GM21390 (cell line): ENCODE measurements around the gene STPG1.
"Not testable (repeated sequence)": the region's sequence is repeated elsewhere in the genome, so short reads cannot be mapped to it uniquely, and the experiment has no call there.

Source experiments
- ATAC-seq: cut with Tn5 transposase; IDR thresholded peaks from one replicate; pipeline ENCODE4 v1.9.1; 2021; ENCODE audit not compliant: unreplicated experiment

Gene STPG1, protein sequence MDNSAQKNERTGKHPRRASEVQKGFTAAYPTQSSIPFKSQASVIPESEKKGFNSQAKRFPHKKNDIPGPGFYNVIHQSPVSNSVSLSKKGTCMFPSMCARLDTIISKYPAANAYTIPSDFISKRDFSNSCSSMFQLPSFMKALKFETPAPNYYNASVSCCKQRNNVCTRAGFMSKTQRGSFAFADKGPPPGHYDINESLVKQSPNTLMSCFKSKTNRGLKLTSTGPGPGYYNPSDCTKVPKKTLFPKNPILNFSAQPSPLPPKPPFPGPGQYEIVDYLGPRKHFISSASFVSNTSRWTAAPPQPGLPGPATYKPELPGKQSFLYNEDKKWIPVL

DNA sequence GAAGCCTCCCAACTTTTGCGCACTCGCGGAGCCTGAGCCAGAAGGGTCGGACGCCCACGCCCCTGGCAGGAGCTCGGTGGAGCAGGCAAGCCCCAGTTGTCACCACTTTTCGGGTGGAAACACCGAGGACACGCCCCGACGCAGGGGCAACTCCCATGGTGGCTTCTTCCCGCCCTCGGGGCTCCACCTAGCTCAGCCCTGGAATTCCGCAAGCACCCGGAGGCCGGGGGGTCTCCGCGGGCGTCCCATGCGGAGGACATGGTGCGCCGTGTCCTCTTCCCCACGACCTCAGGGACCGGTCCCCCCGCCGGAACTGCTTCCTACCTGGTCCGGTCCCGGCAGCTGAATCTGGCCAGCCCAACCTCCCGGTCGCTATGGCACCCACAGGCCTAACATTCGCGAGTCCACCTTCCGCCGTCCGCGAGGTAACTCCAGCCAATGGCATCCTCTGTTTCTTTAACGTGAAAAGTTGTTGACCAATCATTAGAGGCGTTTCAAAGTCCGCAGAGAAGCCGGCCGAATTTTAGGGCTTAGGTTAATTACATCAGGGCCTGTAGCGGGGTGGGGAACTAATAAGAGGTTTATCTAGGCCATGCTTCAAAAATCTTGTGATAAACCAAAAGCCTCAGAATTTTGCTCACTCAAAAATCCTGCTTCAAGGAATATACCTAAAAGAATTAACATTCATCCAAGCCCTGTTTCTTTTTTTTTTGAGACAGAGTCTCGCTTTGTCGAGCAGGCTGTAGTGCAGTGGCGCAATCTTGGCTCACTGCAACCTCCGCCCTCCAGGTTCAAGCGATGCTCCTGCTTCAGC, at the start of gene STPG1:
Gene STPG1 (minus strand): TSS at position 433 of the 814 bp plus-strand sequence. CDS start 12,394 bp downstream, outside the sequence.
- ATAC-seq = no peak

DNA sequence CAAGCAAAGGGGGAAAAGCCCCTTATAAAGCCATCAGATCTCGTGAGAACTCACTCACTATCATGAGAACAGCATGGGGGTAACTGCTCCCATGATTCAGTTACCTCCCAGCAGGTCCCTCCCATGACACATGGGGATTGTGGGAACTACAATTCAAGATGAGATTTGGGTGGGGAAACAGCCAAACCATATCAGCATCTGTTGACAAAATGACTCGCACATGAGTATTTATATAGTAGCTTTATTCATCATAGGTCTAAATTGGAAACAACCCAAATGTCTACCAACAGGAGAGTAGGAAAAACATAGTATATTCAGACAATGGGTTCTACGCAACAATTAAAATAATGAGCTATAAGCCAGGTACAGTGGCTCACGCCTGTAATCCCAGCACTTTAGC, 48.5 kb upstream of the STPG1 start:
- not testable (repeated sequence) for ATAC-seq

DNA sequence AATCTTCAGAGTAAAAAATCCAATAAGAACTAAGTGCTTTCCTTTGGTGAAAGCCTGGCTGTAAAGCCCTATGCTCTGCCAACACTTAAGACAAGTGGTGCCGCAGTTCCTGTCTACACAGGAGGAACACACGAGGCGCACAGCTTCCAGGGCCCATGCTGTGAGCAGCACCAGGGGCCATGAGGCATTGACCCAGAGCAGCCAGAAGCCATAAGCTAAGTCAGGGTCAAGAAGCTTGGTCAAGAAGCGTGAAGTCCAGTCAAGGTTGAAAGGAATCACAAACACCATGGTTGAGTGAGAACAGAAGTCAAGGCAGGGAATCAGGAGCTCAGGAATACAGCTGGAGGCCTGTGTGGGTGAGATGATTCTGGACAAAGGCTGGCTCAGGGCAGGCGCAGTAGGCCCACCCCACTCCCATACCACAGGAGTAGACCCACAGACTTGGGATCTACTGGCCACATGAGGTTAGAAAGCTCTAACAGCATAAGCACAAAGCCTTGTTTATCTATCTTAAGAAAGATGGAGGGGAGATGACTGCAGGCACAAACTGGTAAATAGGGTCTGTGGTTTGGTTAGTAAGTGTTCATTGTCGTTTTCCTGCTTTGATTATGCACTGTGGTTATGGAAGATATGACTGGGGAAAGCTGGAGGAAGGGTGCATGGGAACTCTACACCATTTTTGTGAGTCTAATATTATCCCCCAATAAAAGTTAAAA, 46.1 kb upstream of the STPG1 start:
- no peak for ATAC-seq

DNA sequence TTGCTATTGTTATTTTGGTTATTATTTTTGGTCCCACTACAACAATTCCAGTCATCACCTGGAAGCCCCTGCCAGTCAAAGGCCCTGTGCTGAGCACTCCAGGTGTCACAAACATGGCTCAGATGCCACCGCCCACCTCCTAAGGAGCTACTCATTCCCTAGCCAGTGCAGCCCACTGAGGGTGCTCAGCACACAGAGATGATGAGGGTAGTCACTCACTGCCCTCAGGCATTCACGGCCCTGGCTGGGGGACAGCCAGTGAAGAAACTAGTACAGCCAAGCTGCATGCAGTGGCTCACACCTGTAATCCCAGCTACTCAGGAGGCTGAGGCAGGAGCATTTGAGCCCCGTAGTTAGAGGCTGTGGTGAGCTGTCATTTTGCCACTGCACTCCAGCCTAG, 44.3 kb upstream of the STPG1 start:
- ATAC-seq = no peak

DNA sequence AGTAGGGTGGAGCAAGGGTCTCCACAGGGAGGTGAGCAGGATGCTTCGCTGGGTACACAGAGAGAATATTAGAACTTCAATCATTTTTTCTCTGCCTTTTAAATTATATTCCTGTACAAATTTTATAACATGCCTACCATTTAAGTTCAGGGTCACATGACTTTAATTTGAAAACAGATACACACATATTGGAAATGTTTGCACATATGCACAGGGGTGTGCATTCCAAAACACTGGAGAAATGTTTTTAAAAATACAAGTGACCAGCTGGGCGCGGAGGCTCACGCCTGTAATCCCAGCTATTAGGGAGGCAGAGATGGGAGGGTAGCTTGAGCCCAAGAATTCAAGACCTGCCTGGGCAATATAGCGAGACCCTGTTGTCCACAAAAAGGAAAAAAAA, 41.7 kb upstream of the STPG1 start:
- ATAC-seq = no peak

DNA sequence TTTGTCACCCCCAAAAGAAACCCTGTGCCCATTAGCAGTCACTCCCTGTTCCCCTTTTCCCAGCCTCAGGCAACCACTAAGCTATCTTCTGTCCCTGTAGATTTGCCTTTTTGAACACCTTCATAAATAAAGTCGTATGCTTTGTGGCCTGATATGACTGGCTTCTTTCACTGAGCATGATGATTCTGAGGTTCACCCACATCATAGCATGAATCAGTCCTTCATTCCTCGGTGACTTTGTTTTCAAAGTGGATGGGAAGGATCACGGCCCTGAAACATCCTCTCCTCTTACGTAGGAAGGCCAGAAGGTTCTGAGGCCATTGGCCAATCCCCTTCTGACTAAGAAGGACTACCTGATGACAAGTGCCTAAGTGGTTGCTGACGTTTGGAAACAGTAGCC, 41.1 kb upstream of the STPG1 start:
- no peak for ATAC-seq

DNA sequence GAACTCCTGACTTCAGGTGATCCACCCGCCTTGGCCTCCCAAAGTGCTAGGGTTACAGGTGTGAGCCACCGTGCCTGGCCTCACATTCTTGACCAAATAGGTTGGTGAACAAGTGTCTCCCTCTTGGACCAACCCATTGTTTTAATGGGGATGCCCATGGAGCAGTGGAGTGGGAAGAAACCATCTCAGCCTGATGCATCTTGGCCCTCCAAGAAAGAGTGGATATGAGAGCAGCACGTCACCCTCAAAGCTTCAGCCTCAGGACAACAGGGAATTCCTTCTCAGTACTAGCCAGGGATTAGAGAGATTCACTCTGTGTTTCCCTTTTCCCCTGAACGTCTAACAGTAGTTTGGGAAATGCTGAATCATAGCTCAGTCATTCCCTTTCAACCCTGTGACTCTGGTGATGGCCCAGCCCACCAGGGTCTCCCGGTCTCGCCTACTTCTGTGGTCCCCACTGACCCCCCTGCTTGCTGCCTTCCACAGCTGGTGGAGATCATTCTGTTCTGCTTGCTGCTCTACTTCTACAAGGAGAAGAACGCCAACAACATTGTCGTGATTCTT, 39.4 kb upstream of the STPG1 start:
- no peak for ATAC-seq

DNA sequence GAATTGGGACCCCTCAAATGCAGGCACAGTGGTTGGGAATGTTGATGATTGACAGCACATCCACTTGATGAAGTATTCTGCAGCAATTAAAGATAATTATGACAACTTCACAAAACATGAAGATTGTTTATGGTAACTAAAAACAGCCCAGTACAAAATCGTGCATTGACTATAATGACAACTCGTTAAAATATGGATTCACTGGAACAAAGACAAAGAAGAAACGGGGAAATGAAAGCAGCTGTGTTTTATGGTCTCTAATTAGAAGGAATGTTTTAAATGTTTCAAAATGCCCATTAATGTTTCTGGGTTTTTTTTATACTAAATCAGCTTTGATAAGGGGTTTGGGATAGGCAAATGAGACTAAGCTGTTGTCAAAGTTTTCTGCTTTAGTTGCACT, 38.2 kb upstream of the STPG1 start:
- ATAC-seq = no peak

DNA sequence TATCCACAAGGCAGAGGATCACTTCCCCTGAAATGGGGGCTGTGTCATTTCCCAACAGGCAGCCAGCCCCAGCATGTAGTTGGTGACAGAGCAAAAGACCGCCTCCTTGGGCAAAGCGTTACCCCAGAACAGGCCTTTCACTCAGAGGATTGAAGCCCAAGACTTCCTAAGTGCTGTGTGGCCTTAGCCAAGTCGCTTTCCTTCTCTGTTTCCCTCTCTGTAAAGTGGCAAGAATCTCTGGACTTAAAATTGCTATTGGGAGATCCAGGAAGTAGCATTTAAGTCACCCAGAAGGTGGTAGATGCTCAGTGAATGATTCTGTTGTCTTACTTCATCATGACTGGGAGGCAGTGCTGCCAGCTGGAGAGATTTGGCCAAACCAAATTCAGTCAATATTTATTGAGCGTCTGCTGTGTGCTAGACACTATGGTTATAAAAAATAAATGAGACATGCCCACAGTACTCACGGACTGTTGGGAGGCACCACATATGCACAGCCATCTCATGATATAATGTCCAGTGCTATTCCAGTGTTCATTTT, 37.3 kb upstream of the STPG1 start:
- no peak for ATAC-seq

DNA sequence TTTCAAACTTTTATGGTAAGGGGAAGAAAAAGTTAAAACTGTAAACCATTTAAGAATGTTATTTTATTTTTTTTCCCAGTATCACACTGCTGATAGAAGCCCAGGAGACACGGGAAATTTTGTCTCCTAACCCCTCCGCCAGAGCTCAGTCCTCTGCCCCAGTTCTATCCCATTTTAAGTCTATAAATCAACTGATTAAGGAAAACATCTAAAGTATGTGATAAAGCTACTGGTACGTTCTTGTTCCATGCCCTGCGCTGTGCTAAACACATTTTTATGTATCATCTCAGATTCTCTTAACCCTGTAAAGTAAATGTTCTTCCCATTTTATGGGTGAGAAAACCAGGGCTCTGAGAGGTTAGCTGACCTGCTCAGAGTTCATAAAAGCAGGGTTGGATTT, 36.7 kb upstream of the STPG1 start:
- no peak for ATAC-seq

DNA sequence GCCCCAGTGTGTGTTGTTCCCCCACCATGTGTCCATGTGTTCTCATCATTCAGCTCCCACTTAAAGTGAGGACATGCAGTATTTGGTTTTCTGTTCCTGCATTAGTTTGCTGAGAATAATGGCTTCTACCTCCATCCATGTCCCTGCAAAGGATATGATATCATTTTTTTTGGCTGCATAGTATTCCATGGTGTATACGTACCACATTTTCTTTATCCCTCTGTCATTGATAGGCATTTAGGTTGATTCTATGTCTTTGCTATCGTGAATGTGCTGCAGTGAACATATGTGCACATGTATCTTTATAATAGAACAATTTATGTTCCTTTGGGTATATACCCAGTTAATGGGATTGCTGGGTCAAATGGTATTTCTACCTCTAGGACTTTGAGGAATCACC, 32.9 kb upstream of the STPG1 start:
- ATAC-seq = not testable (repeated sequence)

DNA sequence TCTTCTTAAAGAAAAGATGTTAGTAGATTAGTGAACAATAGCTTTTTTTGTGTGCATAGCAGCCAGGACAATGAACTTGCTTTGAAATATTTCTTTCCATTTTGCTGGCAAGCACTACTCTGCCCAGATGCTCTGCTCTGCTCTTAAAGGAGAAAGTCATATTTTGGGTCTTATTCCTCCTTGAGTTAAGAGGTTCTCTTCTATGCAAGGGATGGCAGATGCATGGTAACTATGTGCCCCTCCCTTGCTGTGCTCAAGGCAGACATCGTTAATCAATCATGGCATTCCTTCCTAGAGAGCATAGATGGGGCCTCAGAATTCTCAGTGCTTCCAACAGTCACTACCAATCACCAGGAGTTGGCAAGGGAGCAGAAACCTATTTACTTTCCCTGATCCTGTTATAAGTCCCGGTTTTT, 29.7 kb upstream of the STPG1 start:
- no peak for ATAC-seq

DNA sequence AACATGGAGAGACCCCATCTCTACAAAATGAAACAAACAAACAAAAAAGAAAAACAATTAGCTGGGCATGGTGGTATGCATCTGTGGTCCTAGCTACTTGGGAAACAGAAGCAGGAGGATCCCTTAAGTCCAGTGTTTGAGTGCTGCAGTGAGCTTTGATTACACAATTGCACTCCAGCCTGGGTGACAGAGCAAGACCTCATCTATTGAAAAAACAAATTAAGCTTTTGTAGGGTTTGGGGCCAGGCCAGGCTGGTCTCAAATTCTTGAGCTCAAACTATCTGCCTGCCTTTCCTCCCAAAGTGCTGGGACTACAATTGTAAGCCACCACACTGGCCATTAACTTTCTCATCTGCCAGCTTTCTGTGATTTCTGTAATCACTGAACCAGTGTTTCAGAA, 29.2 kb upstream of the STPG1 start:
- no peak for ATAC-seq

DNA sequence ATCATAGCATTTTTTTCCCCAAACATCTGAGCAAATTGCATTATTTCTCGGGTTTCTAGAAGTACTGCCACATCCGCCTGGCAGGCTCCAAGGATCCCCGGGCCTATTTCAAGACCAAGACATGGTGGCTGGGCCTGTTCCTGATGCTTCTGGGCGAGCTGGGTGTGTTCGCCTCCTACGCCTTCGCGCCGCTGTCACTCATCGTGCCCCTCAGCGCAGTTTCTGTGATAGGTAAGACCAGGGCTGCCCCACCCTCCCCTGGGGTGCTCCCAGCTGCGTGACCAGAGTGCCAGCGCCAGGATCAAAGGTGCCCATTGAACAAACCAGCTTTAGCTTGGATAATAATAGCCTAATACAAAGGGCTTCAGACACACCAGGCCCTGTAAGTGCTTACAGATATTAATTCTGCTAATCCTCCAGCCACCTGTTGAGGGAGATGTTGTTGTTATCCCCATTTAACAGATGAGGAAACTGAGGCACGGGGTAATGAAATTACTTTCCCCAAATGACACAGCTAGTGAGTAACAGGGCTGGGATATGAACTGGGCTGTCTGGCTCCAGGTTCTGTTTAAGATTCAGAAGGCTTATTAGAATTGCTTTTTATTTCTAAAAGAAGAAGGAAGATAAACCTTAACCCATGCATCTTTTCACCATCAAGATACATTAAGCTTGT, 28.6 kb upstream of the STPG1 start:
- ATAC-seq = no peak

DNA sequence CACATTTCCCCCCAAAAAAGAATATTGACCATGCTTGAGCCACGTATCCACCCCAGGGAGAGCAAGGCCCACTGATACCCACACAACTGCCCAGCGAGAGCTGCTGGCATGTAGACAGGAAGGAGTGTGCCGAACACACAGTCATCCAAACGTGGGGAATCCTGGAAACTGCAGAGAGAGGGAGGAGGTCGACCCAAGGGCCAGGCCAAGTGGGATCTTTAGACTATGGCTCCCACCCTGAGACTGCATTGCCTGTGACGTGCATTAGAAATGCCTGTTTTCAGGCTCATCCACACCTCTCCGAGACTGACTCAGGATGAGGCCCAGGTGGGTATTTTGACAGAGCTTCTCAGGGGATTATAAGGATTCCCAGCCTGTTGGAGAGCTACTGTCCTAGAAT, 27.9 kb upstream of the STPG1 start:
- no peak for ATAC-seq

DNA sequence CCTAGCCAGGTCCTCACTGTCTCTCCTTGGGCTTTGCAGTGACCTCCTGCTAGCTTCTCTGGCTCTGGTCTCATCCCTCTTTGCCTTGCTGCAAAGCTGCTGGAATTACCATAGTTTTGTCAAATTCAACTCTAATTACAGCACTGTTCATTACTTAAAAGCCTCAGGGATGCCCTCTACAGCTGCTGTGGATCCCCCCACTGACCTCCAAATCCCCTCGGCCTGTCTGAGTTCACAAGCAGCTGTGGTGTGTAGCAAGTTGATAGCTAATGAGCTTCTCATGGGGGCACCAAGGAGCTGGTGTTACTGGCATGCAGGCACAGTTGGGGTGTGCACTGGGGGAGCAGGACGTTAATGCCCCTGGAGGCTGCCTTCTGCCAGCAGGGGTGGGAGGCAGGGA, 26.9 kb upstream of the STPG1 start:
- no peak for ATAC-seq

DNA sequence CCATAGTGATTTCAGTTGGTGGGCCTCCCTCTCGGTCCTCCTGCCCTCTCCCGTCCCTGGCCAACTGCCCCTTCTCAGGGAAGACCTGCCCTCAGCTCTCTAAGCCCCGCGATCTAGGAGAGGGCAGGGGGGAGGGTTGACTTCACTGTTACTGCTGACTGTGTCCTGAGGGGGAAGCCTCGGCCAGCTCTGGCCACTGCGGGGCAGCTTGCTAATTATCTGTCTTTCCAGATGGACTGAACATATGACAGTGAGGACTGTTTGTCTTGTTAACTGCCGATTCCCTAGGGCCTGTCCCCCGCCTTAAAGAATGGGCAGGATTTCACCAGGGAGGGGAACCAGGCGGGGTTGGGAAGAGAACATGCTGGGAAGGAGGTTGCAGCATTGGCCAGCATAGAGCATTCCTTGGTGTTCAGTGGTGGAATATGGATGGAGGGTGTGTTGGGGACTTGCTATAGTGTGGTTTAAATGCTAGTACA, 24.9 kb upstream of the STPG1 start:
- ATAC-seq = no peak

DNA sequence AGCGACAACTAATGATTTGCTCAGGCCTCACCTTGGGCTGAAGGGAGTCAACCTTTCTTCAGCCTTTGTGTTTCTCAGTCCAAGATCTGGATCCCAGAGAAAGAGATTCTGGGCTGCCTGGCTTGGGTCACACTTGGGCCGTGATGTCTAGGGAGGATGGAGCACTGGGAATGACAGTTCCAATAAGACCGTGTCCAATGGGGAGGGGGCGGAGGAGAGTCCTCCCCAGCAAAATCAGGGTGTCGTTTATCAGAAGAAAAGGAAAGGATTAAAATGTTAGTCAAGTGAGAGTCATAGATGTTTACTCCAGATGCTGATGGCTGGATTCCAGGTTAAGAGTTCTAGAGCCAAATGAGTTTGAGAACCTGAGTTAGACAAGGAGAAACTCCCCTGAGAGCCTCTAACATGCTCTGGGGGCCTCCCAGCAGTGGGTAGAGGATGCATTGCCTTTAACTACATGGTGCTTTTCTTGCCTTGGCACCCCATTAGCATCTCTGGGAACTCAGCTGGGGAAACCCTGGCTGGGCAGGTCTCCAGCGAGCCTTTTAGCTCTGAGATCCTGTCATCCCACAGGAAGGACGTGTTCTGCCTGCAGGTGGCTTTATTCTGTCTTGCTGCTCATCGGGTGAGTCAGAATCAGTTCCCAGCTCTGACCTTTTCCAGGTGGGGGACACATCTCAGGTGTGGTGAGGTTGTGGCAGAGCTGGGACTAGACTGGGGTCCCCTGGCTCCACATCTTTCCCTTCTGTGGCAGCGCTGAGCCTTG, 24.2 kb upstream of the STPG1 start:
- ATAC-seq = no peak

DNA sequence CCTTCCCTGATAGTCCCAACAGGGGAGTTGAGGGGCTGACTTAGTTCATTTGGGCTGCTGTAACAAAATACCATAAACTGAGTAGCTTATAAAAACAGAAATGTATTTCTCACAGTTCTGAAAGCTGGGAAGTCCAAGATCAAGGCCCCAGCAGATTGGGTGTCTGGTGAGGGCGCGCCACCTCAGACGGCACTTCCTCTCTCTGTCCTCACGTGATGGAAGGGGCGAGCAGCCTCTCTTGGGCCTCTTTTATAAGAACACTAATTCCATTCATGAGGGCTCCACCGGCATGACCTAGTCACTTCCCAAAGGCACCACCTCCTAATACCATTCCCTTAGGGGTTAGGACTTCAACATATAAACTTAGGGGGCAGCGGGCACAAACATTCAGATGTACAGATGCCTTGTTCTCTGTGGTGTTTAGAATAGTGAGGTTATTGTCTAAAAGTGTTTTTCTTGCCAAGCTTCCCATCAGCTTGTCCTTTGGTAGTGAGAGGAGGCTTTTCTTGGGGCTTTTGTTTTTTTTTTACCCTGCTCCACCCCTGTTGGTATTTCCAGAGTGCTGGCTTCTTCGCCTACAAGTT, 22.3 kb upstream of the STPG1 start:
- ATAC-seq = no peak

DNA sequence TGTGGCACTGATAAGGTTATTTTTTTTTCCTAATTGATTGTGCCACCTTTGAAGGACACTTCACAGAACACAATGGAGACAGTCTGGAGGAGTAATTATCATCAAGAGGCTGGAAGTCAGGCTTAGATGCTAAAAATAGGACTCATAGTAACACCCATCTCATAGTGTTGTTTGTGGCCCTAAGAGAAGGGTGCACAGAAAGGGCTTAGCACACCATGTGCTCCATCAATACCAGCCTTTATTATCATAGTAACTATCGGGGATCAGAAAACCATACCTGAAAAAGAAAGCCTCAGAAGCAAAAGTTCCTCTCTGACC, 13.9 kb upstream of the STPG1 start:
- ATAC-seq = no peak
